ENCODE data around the gene FAM111A. TPM values are rescaled to one million over a fixed set of nuclear protein-coding genes. Genes with fewer than 3 reads are reported as not detected.

The FAM111A gene
- total and polyA plus RNA-seq, 9 of the 15 experiments (the other 6 are each of a cell fraction or from before 2014, with no cell fraction given): 14.8 to 30.6 (median 20.1) TPM

GRCh38 chr11:59142530-59143507 is at the start of gene FAM111A (continued):
- no peak for TF ChIP-seq ILF3 (IDR thresholded peaks at IDR 0.05; ENCODE audit: borderline replicate concordance)
- TF ChIP-seq RBM14 (IDR thresholded peaks at IDR 0.05; ENCODE audit: borderline replicate concordance, insufficient read depth, low read depth, low read length): no peak
- peak; percentile 21; the same call in 1 of the 2 replicates for TF ChIP-seq USF2 (CRISPR knock-in tag; IDR thresholded peaks at IDR 0.05)
- no peak for TF ChIP-seq NR2C2 (CRISPR knock-in tag; IDR thresholded peaks at IDR 0.05)
- TF ChIP-seq NR2C2 (tag; IDR thresholded peaks at IDR 0.05): 0 out of 2 replicates have a peak, but pooled peaks have one; percentile 14
- no peak for TF ChIP-seq RBM15 (IDR thresholded peaks at IDR 0.05; ENCODE audit: insufficient read depth, low read length)
- TF ChIP-seq, protein P1, sequence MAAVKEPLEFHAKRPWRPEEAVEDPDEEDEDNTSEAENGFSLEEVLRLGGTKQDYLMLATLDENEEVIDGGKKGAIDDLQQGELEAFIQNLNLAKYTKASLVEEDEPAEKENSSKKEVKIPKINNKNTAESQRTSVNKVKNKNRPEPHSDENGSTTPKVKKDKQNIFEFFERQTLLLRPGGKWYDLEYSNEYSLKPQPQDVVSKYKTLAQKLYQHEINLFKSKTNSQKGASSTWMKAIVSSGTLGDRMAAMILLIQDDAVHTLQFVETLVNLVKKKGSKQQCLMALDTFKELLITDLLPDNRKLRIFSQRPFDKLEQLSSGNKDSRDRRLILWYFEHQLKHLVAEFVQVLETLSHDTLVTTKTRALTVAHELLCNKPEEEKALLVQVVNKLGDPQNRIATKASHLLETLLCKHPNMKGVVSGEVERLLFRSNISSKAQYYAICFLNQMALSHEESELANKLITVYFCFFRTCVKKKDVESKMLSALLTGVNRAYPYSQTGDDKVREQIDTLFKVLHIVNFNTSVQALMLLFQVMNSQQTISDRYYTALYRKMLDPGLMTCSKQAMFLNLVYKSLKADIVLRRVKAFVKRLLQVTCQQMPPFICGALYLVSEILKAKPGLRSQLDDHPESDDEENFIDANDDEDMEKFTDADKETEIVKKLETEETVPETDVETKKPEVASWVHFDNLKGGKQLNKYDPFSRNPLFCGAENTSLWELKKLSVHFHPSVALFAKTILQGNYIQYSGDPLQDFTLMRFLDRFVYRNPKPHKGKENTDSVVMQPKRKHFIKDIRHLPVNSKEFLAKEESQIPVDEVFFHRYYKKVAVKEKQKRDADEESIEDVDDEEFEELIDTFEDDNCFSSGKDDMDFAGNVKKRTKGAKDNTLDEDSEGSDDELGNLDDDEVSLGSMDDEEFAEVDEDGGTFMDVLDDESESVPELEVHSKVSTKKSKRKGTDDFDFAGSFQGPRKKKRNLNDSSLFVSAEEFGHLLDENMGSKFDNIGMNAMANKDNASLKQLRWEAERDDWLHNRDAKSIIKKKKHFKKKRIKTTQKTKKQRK (IDR thresholded peaks at IDR 0.05; ENCODE audit: borderline replicate concordance, low read depth, low read length): no peak
- no peak for TF ChIP-seq ZNF347 (CRISPR knock-in tag; IDR thresholded peaks at IDR 0.05; ENCODE audit: low read depth)
- TF ChIP-seq CBX8 (IDR thresholded peaks at IDR 0.05; ENCODE audit: borderline replicate concordance, extremely low read depth, low read depth, low read length, poor library complexity, severe bottlenecking): no peak
- TF ChIP-seq ZNF639 (CRISPR knock-in tag; conservative IDR thresholded peaks at IDR 0.05 in 1 of 2, IDR thresholded peaks at IDR 0.05 in 1 of 2): peak in 1 of 2 experiments; percentile 39; a peak in 1 of 4 replicates
